Activated CD4-positive, alpha-beta T cell treated with anti-CD3 and anti-CD28 coated beads, Interleukin-2, amount 10 ng/mL, durations not matched to agents 24 days and 14 days (primary cell): ENCODE data around the gene RPS6KA2. TPM values are rescaled to one million over a fixed set of nuclear protein-coding genes. Genes with fewer than 3 reads are reported as not detected.
"Not testable (repeated sequence)": the region's sequence is repeated elsewhere in the genome, so short reads cannot be mapped to it uniquely, and the experiment has no call there.

Source experiments
- DNase-seq: peaks from one replicate; pipeline ENCODE4 v3.0.0; 2022
- H3K27ac Mint-ChIP-seq: one replicate; pipeline ENCODE4 v1.8.0; 2022; ENCODE audit warnings: mild to moderate bottlenecking, mixed read lengths
- H3K27me3 Mint-ChIP-seq: one replicate; pipeline ENCODE4 v1.8.0; 2022; ENCODE audit warnings: mixed read lengths
- H3K36me3 Mint-ChIP-seq: one replicate; pipeline ENCODE4 v1.8.0; 2022; ENCODE audit warnings: low read depth, mild to moderate bottlenecking, mixed read lengths
- H3K4me1 Mint-ChIP-seq: one replicate; pipeline ENCODE4 v1.8.0; 2021; ENCODE audit warnings: mixed read lengths
- H3K4me3 Mint-ChIP-seq: one replicate; pipeline ENCODE4 v1.8.0; 2022; ENCODE audit warnings: mild to moderate bottlenecking, moderate library complexity, mixed read lengths
- H3K9me3 Mint-ChIP-seq: one replicate; pipeline ENCODE4 v1.8.0; 2021; ENCODE audit warnings: mixed read lengths
- intact Hi-C: fragments of 100-400 bp; cut with micrococcal nuclease; formaldehyde crosslinking; loops from one replicate; pipeline ENCODE4 v1.15.1; 2023
- total RNA-seq: library from RNA; stranded (reverse); gene quantifications from 2 replicates; pipeline ENCODE4 v1.2.3, GENCODE V29; 2022

The RPS6KA2 gene
- total RNA-seq, 1 donor from 2014 or later: 2.8 TPM

DNA sequence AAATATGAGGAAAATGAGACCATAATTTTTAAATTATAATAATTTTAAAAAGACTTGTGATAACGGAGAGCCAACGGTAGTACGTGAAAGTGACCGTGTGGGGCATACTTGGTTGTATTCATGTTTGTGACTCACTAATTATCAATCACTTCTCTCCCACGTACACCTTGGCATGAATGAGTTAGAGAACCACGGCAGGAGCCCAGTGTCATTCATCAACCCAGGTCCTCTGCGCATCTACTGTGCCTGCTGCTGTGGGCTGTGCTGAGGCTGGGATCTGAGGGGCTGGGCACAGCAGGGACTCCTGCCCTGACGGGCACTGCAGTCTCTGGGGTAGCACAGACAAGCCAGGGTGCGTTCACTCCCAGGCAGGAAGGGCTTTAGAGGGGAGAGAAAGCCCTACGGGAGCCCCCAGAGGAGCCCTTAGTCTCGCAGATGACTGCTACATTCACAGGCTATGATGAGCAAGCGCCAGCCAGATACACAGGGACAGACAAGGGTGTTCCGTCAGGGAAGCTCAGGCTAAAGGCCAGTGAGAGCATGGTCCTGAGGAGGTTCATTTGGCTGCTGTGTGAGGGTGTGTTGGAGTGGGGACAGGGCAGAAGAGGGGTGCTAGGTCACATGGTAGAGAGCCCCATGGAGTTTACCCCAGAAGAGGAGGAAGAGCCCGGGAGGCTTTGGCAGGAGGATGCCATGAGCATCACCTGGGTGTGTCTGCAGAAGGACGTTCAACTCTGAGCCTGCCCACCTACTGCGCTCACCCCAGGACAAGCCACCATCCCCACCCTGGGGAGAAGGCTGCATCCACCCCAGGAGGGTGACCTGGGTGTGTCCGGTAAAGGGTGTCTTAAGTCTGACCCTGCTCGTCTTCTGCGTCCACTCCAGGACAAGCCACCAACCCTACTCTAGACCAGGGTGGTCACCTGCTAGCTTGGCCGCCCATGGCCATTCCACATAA, 8.2 kb upstream of the RPS6KA2 start:
- intact Hi-C loops: no loop called here
- no peak overlapping the region for H3K27ac Mint-ChIP-seq
- no peaks in the 10 kb centered on the region for H3K9me3 Mint-ChIP-seq
- no peaks in the 10 kb centered on the region for H3K36me3 Mint-ChIP-seq
- no peak for DNase-seq
- H3K4me3 Mint-ChIP-seq: no peak overlapping the region
- H3K27me3 Mint-ChIP-seq: peaks cover 23% of the 10 kb centered on the region
- H3K4me1 Mint-ChIP-seq: peaks cover 6% of the 10 kb centered on the region

DNA sequence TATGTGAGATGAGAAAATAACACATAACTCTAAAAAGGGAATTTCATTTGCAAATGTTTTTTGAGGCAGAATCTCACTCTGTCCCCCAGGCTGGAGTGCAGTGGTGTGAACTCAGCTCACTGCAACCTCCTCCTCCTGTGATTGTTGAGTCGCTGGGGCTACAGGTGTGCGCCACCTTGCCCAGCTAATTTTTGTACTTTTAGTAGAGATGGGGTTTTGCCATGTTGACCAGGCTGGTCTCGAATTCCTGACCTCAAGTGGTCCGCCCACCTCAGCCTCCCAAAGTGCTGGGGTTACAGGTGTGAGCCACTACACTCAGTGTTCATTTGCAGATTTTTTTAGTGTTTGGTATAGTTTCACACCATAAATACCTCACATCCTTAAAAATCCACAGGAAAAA, 7.5 kb upstream of the RPS6KA2 start:
- H3K4me3 Mint-ChIP-seq, H3K27ac Mint-ChIP-seq, H3K4me1 Mint-ChIP-seq, intact Hi-C loops, H3K36me3 Mint-ChIP-seq, H3K9me3 Mint-ChIP-seq, DNase-seq: not testable (repeated sequence)
- peaks cover 24% of the 10 kb centered on the region for H3K27me3 Mint-ChIP-seq

DNA sequence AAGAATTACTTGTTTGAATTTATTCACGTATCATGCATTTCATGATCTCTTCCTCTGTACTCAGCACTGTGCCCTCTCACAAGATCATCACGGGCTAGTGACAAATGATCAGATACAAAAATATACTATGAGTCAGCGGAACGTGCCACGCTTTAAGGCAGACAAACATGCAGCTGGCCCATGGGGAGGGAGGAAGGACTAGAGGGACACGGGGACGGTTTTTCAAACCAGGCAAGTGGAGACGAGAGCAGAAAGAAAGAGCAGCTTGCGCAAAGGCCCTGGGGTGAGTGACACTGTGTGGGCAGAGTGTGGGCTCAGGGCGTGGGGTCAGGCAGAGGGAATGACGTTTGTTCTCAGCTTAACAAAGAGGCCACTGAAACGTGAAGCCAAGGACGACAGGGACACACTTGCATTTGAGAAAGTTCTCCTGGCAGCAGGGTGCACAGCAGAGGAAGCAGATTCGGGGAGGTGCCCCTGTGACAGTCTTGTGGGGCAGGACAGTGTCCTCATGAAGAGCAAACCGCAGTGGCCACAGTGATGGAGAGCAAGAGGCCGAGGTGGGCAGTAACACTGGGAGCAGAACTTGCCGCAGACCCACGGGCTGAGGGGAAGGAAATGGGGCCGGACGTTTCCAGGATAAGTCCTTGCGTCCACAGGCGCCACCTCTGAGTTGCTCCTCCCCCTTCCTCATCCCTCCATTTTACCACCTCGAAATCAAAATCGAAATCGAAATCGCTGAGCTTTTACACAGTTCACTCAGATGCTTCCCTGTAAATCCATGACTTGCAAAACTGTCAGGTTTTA, 6.9 kb upstream of the RPS6KA2 start:
- H3K36me3 Mint-ChIP-seq: no peaks in the 10 kb centered on the region
- DNase-seq: no peak
- intact Hi-C loops: no loop called here
- no peak overlapping the region for H3K27ac Mint-ChIP-seq
- no peak overlapping the region for H3K4me3 Mint-ChIP-seq
- H3K4me1 Mint-ChIP-seq: peaks cover 7% of the 10 kb centered on the region
- H3K27me3 Mint-ChIP-seq: peaks cover 23% of the 10 kb centered on the region
- H3K9me3 Mint-ChIP-seq: no peaks in the 10 kb centered on the region

DNA sequence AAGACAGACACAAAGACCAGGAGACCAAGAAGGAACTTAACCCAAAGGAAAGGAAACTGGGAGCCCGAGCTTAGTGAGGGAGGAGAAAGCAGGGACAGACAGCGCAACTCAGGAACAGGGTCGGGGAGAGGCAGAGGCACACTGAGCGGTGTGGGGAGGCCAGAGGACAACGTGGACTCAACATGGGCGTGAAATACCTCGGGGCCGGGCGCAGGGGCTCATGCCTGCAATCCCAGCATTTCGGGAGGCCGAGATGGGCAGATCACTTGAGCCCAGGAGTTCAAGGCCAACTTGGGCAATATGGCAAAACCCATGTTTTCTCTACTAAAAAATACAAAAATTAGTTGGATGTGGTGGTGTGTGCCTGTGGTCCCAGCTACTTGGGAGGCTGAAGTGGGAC, 5.7 kb upstream of the RPS6KA2 start:
- no peak for DNase-seq
- Mint-ChIP-seq H3K27me3 (peaks cover 30% of the 10 kb centered on the region), H3K36me3 (no peaks in the 10 kb centered on the region), H3K4me1 (peaks cover 14% of the 10 kb centered on the region), H3K4me3 (no peak overlapping the region), H3K9me3 (no peaks in the 10 kb centered on the region), H3K27ac (no peak overlapping the region)
- intact Hi-C loops: no loop called here

DNA sequence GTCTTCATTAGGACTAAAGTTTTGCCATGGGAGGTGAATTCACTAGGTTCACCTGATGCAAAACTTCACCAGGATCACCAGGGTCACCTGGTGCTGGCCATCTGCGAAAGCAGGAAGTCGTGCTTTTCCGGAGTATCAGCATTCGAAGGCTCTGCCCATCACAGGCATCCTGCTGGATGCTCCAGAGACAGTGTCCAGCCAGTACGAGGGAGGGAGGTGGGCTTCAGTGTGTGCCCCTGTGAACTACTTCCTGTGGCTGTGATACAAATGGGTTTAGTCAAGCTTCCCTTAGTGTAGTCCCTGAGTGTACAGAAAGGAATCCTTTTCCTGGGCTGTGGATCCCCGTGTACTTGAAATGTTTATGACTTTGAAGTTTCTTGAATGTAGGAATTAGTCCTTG, 3.4 kb upstream of the RPS6KA2 start:
- DNase-seq: no peak
- intact Hi-C loops: no loop called here
- peaks cover 36% of the 10 kb centered on the region for H3K27me3 Mint-ChIP-seq
- H3K9me3 Mint-ChIP-seq: no peaks in the 10 kb centered on the region
- no peak overlapping the region for H3K4me3 Mint-ChIP-seq
- H3K4me1 Mint-ChIP-seq: peaks cover 17% of the 10 kb centered on the region
- H3K36me3 Mint-ChIP-seq: no peaks in the 10 kb centered on the region
- H3K27ac Mint-ChIP-seq: no peak overlapping the region

DNA sequence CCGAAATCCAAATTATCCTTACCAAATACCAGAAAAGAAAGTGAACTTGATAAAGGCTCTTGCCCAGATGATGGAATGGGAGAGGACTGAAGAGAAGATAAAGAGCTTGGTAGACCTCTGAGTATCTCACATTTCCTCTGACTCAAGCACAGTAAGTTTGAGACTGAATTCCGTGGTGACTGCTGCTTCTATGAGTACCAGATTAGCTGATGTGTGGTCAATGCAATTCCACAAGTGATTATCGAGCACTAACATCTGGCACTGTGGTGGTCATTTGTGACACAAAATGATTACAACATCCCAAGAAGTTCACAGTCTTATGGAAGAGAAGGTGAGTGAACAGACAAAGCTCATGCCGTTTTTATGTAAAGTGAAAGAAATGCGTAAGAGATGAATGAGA, 2.6 kb upstream of the RPS6KA2 start:
- DNase-seq: no peak
- H3K9me3 Mint-ChIP-seq: no peaks in the 10 kb centered on the region
- no peak overlapping the region for H3K4me3 Mint-ChIP-seq
- peaks cover 43% of the 10 kb centered on the region for H3K27me3 Mint-ChIP-seq
- intact Hi-C loops: loop anchor here (5.0 to 10.0 kb wide), 4 partner anchors 137 to 1198 kb away; partner anchors contain the start of gene AFDN
- peaks cover 17% of the 10 kb centered on the region for H3K4me1 Mint-ChIP-seq
- H3K36me3 Mint-ChIP-seq: no peaks in the 10 kb centered on the region
- no peak overlapping the region for H3K27ac Mint-ChIP-seq

DNA sequence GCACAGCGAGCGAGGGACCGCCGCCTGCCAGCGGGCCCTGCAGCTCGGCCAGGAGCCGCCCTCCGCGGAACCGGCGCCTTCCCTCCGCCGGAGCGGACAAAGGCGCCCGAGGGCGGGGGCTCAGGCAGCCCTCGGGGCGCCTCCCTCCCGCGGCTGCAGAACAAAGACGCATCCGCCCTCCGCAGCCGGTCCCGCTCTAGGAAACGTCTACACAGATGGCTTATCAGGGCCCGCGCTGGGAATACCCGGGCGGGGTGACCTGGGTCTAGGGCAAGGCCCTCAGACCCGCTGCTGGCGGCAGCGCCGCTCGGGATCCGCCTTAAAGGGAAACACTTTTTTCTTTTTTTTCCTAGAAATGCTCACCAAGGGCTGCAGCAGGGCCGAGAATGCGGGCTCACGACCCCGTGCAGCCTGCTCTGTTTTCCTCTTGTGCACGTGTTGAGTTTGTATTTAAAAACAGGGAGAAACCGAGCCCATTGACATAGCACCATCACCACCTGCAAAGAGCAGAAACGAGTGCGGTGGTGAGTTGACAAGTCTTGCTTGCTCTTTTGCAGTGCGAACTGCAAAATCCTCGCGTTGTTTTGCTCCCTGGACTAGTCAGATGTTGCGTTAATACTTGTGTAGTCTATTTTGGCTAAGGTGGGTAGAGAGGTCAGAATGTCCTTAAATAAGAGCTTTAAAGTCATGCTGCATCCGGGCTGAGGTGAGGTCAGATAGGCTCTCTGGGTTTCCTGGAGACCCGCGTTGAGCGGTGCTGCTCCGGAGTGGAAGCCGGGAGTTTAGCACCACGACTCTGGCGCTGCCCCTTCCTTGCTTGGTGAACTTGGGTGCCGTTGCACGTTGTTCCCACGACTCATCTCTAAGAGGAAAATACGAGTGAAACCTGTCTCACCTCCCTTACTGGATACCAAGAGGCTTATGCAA, 1.1 kb upstream of the RPS6KA2 start:
- Mint-ChIP-seq H3K4me3 (peak overlapping the region; percentile 91), H3K36me3 (no peaks in the 10 kb centered on the region), H3K4me1 (peaks cover 17% of the 10 kb centered on the region), H3K9me3 (no peaks in the 10 kb centered on the region), H3K27me3 (peaks cover 45% of the 10 kb centered on the region), H3K27ac (peak overlapping the region; percentile 83)
- intact Hi-C loops: loop anchor here (1.0 to 10.0 kb wide), 8 partner anchors 87 to 1199 kb away; partner anchors contain the start of genes AFDN, CEP43 and RNASET2
- DNase-seq: peak; percentile 90

DNA sequence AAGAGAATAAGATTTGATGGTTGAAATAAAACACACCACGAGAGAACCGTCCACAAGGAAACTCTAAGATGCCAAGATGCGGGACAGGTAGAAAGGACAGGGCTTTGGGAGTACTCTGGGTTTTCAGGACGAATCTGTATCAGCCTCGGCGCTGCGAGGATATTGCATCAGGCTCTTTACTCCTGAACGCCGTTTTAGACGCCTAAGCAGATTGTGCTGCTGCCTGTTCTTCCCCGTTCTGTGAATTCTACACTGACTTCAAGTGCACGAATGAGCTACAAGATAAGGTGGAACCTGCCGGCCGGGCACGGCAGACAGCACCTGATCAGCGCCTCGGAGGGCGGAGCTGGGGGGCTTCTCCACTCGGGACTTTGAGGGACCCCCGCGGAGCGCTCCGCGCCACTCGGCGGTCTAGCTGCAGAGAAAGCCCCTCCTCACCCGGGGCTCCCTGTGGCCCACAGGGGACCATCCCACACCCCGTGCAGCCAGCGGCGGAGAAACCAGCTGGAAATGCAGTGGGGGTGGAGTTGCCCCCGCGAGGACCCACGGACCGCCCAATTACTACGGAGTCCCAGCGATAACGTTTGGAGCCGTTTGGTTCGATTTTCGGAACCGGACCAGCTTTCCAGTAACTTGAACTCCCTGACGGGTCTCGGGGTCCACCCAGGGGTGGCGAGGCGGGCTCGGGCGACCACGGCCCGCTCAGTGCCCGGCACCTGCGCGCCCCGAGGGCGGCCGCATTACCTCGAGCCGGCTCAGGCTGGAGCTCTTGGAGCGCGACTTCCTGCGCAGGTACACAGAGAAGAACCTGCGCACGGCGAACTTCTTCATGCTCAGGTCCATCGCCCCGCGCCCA, 646 bp downstream of the RPS6KA2 start:
- Mint-ChIP-seq H3K9me3 (no peaks in the 10 kb centered on the region), H3K36me3 (no peaks in the 10 kb centered on the region), H3K27ac (no peak overlapping the region), H3K4me3 (peak overlapping the region; percentile 91), H3K4me1 (peaks cover 20% of the 10 kb centered on the region), H3K27me3 (peaks cover 40% of the 10 kb centered on the region)
- intact Hi-C loops: loop anchor here (1.0 to 10.0 kb wide), 8 partner anchors 85 to 1201 kb away; partner anchors contain the start of genes AFDN, CEP43 and RNASET2
- DNase-seq: peak; percentile 77

DNA sequence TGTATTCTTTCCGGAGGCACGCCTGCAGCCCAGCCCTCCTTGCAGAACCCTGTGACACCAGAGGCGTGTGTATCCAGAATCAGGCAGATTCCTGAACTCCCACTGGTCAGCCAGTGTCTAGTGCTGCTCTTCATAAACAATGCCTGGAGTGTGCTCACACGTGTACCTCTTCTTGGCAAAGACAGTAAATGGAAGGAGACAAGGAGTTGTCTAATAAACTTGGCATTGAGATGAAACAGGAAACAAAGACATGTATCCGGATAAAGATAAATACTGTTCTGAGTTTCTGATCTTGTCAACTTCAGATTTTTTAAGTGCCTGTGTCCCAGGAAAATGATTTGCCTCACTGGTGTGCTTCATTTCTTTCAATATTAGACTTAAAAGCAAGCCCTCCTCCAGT, 1.7 kb downstream of the RPS6KA2 start:
- Mint-ChIP-seq H3K27me3 (peaks cover 39% of the 10 kb centered on the region), H3K4me1 (peaks cover 20% of the 10 kb centered on the region), H3K27ac (no peak overlapping the region), H3K9me3 (no peaks in the 10 kb centered on the region), H3K36me3 (no peaks in the 10 kb centered on the region), H3K4me3 (no peak overlapping the region)
- DNase-seq: no peak
- intact Hi-C loops: loop anchor here (5.0 to 10.0 kb wide), 4 partner anchors 133 to 1202 kb away; partner anchors contain the start of gene AFDN

DNA sequence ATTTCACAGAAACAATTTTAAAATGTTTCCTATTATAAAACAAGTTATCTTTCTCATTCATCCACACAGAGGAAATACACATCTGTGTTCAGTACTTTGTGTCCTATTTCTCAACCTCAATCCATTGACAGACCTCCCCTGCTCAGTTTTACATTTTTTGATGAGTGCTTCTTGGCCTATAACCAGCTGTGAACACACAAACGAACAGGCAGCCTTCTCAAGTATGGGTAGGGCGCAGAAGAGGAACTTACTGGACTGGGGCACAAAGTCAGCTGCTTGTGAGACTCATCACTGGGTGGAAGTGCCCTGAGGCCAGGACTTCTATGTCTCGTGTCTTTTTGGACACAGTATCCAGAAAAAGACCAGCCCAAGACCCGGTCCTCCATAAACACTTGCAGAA, 2.8 kb downstream of the RPS6KA2 start:
- no peak overlapping the region for H3K27ac Mint-ChIP-seq
- peaks cover 31% of the 10 kb centered on the region for H3K27me3 Mint-ChIP-seq
- no peak overlapping the region for H3K4me3 Mint-ChIP-seq
- no peaks in the 10 kb centered on the region for H3K36me3 Mint-ChIP-seq
- intact Hi-C loops: loop anchor here (10.0 kb wide), 1 partner anchor 731 kb away; no protein-coding TSS in a partner anchor
- H3K4me1 Mint-ChIP-seq: peaks cover 15% of the 10 kb centered on the region
- H3K9me3 Mint-ChIP-seq: no peaks in the 10 kb centered on the region
- no peak for DNase-seq

DNA sequence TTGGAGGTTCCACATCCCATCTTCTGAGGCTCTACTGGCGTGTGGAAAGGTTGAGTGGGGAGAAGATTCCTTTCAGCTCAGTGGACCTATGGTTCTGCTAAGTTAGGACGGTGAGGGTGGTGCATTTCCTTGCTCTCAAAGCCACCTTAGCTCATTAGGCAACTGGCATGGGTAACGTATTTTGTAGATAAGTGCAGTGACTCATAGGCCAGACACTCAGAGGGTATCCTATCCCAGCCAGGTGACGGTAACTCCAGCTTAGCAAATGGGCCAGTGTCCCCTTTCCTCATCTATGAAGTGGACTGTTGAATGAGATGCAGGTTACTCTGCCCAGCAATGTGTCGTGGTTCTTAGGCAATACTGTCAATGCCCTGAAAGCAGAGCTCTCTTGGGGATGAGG, 3.7 kb downstream of the RPS6KA2 start:
- intact Hi-C loops: loop anchor here (10.0 kb wide), 1 partner anchor 731 kb away; no protein-coding TSS in a partner anchor

DNA sequence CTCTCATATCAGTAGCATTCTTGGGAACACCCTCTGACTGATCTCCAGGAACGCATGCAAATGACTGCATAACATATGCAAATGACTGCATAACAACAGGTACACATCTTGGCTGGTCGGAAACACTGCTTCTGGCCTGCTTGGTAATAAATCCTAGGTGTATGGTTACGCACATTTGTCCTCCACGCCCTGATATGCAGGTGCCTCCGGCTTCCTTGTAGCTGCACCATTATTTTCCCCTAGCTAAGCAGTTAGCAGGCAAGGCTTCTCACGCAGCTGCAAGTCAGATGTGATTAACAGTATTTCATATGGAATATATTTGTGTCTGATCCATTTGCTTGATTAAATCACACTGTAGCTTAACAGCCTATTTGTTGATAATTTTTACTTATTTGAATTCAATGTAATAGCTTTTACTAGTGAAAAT, 5.9 kb downstream of the RPS6KA2 start:
- Mint-ChIP-seq H3K27ac (no peak overlapping the region), H3K4me1 (peaks cover 3% of the 10 kb centered on the region), H3K9me3 (no peaks in the 10 kb centered on the region), H3K27me3 (peaks cover 23% of the 10 kb centered on the region), H3K36me3 (no peaks in the 10 kb centered on the region), H3K4me3 (no peak overlapping the region)
- no peak for DNase-seq
- intact Hi-C loops: loop anchor here (10.0 kb wide), 1 partner anchor 734 kb away; no protein-coding TSS in a partner anchor

More for the DNA sequence above, 3.7 kb downstream of the RPS6KA2 start:
- H3K9me3 Mint-ChIP-seq: no peaks in the 10 kb centered on the region
- peaks cover 10% of the 10 kb centered on the region for H3K4me1 Mint-ChIP-seq
- no peak overlapping the region for H3K4me3 Mint-ChIP-seq
- no peaks in the 10 kb centered on the region for H3K36me3 Mint-ChIP-seq
- no peak overlapping the region for H3K27ac Mint-ChIP-seq
- peaks cover 26% of the 10 kb centered on the region for H3K27me3 Mint-ChIP-seq
- no peak for DNase-seq
